Measurements from ENCODE around the gene MAP2K7. TPM values are rescaled to one million over a fixed set of nuclear protein-coding genes. Genes with fewer than 3 reads are reported as not detected.
"Not testable (repeated sequence)": the region's sequence is repeated elsewhere in the genome, so short reads cannot be mapped to it uniquely, and the experiment has no call there.

The MAP2K7 gene
- total RNA-seq, 1 experiment from 2014 or later = 46.1 TPM

GRCh38 chr19:7856679-7857663, 46.7 kb upstream of the MAP2K7 start:
- POLR2A ChIA-PET (ENCODE audit: low non-redundant PET) = no interaction called here
- no TSS peak for BruUV-seq (replicated peaks)
- no peaks in the 10 kb centered on the region for H3K27me3 ChIP-seq (replicated peaks; ENCODE audit: insufficient read depth, low read depth, low read length, poor library complexity)

GRCh38 chr19:7857727-7858108, 46.0 kb upstream of the MAP2K7 start:
- no peak for DNase-seq (ENCODE audit: low spot score)
- Histone ChIP-seq H3K27ac (ENCODE audit: low read depth, low read length, poor library complexity, severe bottlenecking) (no peak overlapping the region), H3K36me3 (ENCODE audit: insufficient read depth, low read length, poor library complexity, severe bottlenecking) (no peaks in the 10 kb centered on the region), H3K4me1 (ENCODE audit: insufficient read depth, low read length, poor library complexity, severe bottlenecking) (no peaks in the 10 kb centered on the region), H3K27me3 (replicated peaks; ENCODE audit: insufficient read depth, low read depth, low read length, poor library complexity) (no peaks in the 10 kb centered on the region), H3K4me3 (ENCODE audit: low read depth, low read length, poor library complexity, severe bottlenecking) (no peak overlapping the region), H3K9me3 (ENCODE audit: low read depth, low read length, poor library complexity, severe bottlenecking) (no peaks in the 10 kb centered on the region)
- intact Hi-C loops (cut with micrococcal nuclease; ENCODE audit: unreplicated experiment) = loop anchor here (10.0 kb wide), 1 partner anchor 397 kb away; no protein-coding TSS in a partner anchor
- ChIA-PET CTCF (no interaction called here), POLR2A (ENCODE audit: low non-redundant PET) (no interaction called here)
- TF ChIP-seq EZH2 (IDR thresholded peaks at IDR 0.05; ENCODE audit: borderline replicate concordance, low read depth, low read length, poor library complexity, severe bottlenecking) = no peak
- TF ChIP-seq, protein P1, sequence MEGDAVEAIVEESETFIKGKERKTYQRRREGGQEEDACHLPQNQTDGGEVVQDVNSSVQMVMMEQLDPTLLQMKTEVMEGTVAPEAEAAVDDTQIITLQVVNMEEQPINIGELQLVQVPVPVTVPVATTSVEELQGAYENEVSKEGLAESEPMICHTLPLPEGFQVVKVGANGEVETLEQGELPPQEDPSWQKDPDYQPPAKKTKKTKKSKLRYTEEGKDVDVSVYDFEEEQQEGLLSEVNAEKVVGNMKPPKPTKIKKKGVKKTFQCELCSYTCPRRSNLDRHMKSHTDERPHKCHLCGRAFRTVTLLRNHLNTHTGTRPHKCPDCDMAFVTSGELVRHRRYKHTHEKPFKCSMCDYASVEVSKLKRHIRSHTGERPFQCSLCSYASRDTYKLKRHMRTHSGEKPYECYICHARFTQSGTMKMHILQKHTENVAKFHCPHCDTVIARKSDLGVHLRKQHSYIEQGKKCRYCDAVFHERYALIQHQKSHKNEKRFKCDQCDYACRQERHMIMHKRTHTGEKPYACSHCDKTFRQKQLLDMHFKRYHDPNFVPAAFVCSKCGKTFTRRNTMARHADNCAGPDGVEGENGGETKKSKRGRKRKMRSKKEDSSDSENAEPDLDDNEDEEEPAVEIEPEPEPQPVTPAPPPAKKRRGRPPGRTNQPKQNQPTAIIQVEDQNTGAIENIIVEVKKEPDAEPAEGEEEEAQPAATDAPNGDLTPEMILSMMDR (conservative IDR thresholded peaks at IDR 0.05; ENCODE audit: low read depth, low read length) = no peak
- no TSS peak for BruUV-seq (replicated peaks)

More at GRCh38 chr19:7856679-7857663, 46.7 kb upstream of the MAP2K7 start:
- intact Hi-C loops (cut with micrococcal nuclease; ENCODE audit: unreplicated experiment) = loop anchor here (10.0 kb wide), 1 partner anchor 398 kb away; no protein-coding TSS in a partner anchor
- Histone ChIP-seq H3K9me3 (ENCODE audit: low read depth, low read length, poor library complexity, severe bottlenecking) (no peaks in the 10 kb centered on the region), H3K4me1 (ENCODE audit: insufficient read depth, low read length, poor library complexity, severe bottlenecking) (no peaks in the 10 kb centered on the region), H3K4me3 (ENCODE audit: low read depth, low read length, poor library complexity, severe bottlenecking) (no peak overlapping the region), H3K36me3 (ENCODE audit: insufficient read depth, low read length, poor library complexity, severe bottlenecking) (no peaks in the 10 kb centered on the region), H3K27ac (ENCODE audit: low read depth, low read length, poor library complexity, severe bottlenecking) (no peak overlapping the region)
- no peak for TF ChIP-seq EZH2 (IDR thresholded peaks at IDR 0.05; ENCODE audit: borderline replicate concordance, low read depth, low read length, poor library complexity, severe bottlenecking)
- TF ChIP-seq, protein P1 (conservative IDR thresholded peaks at IDR 0.05; ENCODE audit: low read depth, low read length) = no peak
- DNase-seq (ENCODE audit: low spot score) = no peak
- CTCF ChIA-PET = no interaction called here

- Histone ChIP-seq H3K4me1 (ENCODE audit: insufficient read depth, low read length, poor library complexity, severe bottlenecking) (no peaks in the 10 kb centered on the region), H3K36me3 (ENCODE audit: insufficient read depth, low read length, poor library complexity, severe bottlenecking) (no peaks in the 10 kb centered on the region), H3K4me3 (ENCODE audit: low read depth, low read length, poor library complexity, severe bottlenecking) (no peak overlapping the region), H3K27me3 (replicated peaks; ENCODE audit: insufficient read depth, low read depth, low read length, poor library complexity) (no peaks in the 10 kb centered on the region), H3K9me3 (ENCODE audit: low read depth, low read length, poor library complexity, severe bottlenecking) (no peaks in the 10 kb centered on the region), H3K27ac (ENCODE audit: low read depth, low read length, poor library complexity, severe bottlenecking) (no peak overlapping the region)
- TF ChIP-seq EZH2 (IDR thresholded peaks at IDR 0.05; ENCODE audit: borderline replicate concordance, low read depth, low read length, poor library complexity, severe bottlenecking) = no peak
- TF ChIP-seq, protein P1 (conservative IDR thresholded peaks at IDR 0.05; ENCODE audit: low read depth, low read length) = no peak
- POLR2A ChIA-PET (ENCODE audit: low non-redundant PET) = no interaction called here
- BruUV-seq (replicated peaks) = no TSS peak
- intact Hi-C loops (cut with micrococcal nuclease; ENCODE audit: unreplicated experiment) = loop anchor here (10.0 kb wide), 1 partner anchor 397 kb away; no protein-coding TSS in a partner anchor
- CTCF ChIA-PET = interaction anchor here (0.5 kb wide), 1 partner anchor 558 kb away, joined by 4 read pairs; no protein-coding TSS in a partner anchor
- DNase-seq (ENCODE audit: low spot score) = no peak
These were observed 45.4 kb upstream of the MAP2K7 start for GRCh38 chr19:7858109-7858770.

GRCh38 chr19:7859087-7859486, 44.6 kb upstream of the MAP2K7 start:
- CTCF ChIA-PET = interaction anchor here (0.5 kb wide), 1 partner anchor 559 kb away, joined by 4 read pairs; no protein-coding TSS in a partner anchor
- intact Hi-C loops (cut with micrococcal nuclease; ENCODE audit: unreplicated experiment) = loop anchor here (10.0 kb wide), 1 partner anchor 396 kb away; no protein-coding TSS in a partner anchor
- H3K27me3 ChIP-seq (replicated peaks; ENCODE audit: insufficient read depth, low read depth, low read length, poor library complexity); H3K36me3 ChIP-seq (ENCODE audit: insufficient read depth, low read length, poor library complexity, severe bottlenecking); DNase-seq (ENCODE audit: low spot score); H3K27ac ChIP-seq (ENCODE audit: low read depth, low read length, poor library complexity, severe bottlenecking); H3K9me3 ChIP-seq (ENCODE audit: low read depth, low read length, poor library complexity, severe bottlenecking); BruUV-seq (replicated peaks); H3K4me1 ChIP-seq (ENCODE audit: insufficient read depth, low read length, poor library complexity, severe bottlenecking); POLR2A ChIA-PET (ENCODE audit: low non-redundant PET); H3K4me3 ChIP-seq (ENCODE audit: low read depth, low read length, poor library complexity, severe bottlenecking): not testable (repeated sequence)
